HG03342 (cell line): ENCODE results near the gene EPGN.

Source experiments
- ATAC-seq: cut with Tn5 transposase; IDR thresholded peaks from one replicate; pipeline ENCODE4 v1.9.1; 2021; ENCODE audit warnings: mild to moderate bottlenecking, moderate library complexity; ENCODE audit not compliant: unreplicated experiment

Gene EPGN

GRCh38 chr4:74308215-74308614 lies at the start of gene EPGN:
Gene EPGN, plus strand, starts transcription at chr4:74308470. Its CDS starts 64 bp downstream, at chr4:74308534.
- ATAC-seq: no peak

DNA sequence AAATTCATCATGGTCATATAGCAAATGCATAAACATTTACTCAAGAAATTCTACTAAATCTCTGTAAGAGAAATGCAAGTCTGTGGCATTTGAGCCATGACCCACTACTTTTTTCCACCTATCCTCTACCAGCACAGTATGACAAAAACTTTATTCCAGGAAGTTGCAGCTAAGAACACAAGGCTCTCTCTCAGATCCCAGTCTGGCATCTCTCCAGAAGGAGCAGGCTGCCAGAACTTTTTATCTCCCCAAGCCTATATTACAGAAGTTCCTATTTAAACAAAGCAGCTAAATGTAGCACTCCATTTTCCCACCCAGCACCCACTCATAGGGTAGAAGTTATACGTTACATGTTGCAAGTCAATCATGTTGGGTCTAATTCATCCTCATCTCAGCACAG lies 49.3 kb upstream of the EPGN start:
- no peak for ATAC-seq

- ATAC-seq: no peak
These were observed 48.2 kb upstream of the EPGN start for GRCh38 chr4:74260036-74260435.

- ATAC-seq: no peak
These were observed 45.7 kb upstream of the EPGN start for GRCh38 chr4:74262522-74262921.

DNA sequence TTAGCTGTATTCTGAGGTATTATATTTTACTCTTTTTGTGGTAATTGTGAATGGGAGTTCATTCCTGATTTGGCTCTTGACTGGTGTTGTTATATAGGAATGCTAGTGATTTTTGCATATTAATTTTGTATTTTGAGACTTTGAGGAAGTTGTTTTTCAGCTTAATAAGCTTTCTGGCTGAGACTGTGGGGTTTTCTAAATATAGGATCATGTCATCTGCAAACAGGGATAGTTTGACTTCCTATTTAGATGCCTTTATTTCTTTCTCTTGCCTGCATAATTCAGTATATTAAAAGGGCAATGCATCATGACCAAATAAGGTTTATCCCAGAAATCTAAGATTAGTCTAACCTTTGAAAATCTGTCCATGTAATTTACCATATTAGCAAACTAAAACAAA lies 44.7 kb upstream of the EPGN start:
- ATAC-seq: no peak

DNA sequence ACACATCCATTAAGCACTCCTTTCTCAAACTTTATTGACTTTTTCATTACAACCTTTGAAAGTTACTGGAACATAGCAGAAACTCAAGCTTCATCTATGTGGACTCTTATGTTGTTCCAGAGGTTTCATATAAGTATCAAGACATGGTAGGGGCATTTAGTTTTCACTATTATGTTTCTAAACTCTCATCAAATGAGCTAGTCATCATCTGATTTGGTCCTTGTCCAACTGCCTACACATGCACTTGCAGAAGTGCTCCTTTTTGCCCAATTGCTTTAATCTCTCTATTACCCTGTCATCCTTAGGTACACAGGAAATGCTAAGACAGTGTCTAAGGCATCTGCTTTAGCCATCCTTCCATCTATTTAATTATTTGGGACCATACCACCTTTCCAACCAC lies 42.2 kb upstream of the EPGN start:
- ATAC-seq: no peak

- ATAC-seq: no peak
These were observed 40.2 kb upstream of the EPGN start for GRCh38 chr4:74267998-74268606.

DNA sequence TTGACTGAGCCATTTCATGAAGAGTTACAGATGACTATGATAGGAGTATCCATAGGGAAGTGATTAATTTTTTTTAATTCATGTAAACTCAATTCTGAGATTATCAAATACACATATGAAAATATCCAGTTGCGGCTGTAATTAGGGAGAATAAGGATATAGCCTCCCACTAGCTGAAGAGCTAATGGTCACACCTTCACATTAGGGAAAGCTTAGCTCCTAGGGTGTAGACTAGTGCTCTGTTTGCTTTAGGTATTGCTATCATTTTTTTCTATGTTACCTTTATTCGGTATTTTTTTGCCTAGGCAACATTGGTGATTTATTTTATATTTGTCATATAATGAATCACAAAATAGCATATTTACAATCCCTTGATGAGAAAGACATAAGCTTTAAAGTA lies 39.6 kb upstream of the EPGN start:
- no peak for ATAC-seq

DNA sequence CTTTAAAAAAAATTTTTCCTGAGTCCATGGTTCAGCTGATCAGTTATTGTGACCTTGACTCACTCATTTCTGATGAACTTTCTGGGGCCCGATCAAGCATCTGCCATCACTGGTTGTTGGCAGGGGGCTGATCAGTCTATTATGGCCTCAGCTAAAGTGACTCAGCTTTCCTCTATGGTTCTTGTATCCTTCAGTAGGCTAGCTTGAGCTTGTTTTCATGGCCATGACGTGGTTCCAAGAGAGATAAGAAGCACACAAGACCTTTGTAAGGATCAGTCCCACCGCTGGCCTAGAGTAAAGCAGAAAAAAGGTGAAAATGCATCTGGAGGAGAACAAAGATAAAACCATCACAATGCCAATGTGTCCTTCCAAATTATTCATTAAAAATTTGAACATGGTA lies 29.8 kb upstream of the EPGN start:
- no peak for ATAC-seq

DNA sequence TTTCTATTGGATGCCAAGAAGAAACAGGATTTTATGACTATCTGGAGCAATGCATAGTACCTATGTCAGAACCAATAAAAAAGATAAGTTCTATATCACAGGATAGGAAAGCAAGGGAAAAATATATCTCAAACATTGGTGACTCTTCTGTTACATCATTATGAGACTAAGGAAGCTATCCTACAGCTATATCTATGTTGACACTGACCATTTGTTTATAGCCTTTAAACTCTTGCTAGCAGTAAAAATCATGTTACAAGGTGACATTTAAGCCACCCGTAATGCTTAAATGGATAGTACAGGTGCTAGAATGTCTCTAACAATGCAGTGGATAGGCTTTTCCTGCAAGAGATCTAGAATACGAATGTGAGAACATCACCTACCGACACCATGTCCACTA lies 28.6 kb upstream of the EPGN start:
- ATAC-seq: no peak

- no peak for ATAC-seq
These were observed 25.3 kb upstream of the EPGN start for GRCh38 chr4:74282926-74283325.

GRCh38 chr4:74283614-74284013 lies 24.7 kb upstream of the EPGN start:
- no peak for ATAC-seq

DNA sequence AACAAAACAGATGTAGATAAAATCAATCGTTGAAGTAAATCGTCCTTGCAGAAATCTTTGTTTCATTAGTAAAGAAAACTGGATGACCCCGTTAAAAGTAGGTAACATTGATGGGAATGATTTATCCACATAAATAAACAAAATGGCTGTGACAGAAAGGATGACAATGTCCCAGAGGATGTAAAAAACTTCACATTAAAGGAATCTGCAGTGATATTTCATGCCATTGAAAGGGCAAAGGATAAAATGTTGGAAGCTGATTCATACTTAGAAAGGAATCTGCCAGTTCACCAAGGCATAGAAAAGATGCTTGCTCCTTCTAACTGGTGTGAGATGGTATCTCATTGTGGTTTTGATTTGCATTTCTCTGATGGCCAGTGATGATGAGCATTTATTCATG lies 24.2 kb upstream of the EPGN start:
- ATAC-seq: no peak

DNA sequence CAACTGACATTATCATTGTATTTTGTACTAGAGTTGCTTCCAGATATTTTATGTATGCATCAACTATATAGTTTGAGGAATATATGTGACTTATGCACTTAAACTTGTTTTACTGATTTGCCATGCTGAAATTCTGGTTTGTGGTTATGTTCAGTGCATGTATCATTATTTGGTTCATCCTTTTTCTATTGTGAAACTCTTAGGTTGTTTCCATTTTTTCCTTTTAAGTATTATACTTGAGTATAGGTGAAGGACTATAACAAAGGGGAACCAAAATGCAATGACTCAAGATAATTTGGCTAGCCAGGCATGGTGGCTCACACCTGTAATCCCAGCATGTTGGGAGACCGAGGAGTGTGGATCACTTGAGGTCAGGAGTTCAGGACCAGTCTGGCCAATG lies 21.1 kb upstream of the EPGN start:
- no peak for ATAC-seq

DNA sequence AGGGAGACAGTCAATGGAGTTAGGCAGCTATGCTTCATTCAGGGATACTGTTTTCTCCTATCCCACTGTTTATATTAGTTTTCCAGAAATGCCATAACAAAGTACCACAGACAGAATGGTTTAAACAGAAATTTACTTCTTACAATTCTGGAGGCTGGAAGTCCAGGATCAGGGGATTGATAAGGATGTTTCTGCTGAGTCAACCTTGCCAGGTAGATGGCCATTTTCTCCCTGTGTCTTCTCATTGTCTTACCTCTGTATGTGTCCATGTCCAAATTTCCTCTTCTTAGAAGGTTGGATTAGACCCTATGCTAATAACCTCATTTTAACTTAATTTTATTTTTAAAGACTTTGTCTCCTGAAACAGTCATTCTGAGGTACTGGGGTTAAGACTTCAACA lies 20.5 kb upstream of the EPGN start:
- no peak for ATAC-seq

DNA sequence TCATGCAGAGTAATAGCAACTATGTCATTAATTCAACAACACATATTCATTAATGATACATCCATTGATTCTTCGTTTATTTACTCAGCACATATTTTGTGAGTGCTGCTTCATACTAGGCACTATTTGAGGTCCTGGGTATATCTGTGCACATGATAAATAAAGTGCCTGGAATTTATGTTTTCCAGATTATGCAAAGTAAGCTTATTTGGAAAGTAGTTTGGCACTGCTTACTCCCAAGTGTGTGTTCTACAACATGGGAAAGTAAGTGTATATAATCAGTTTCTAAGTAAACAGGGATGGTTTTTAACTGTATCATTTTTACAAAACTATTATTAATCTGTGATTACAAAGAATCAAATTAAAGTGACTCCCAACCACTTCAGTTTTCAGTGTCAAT lies 16.8 kb upstream of the EPGN start:
- no peak for ATAC-seq

- ATAC-seq: no peak
These were observed 16.0 kb upstream of the EPGN start for GRCh38 chr4:74292111-74292870.

- ATAC-seq: no peak
These were observed 14.7 kb upstream of the EPGN start for GRCh38 chr4:74293558-74293957.

DNA sequence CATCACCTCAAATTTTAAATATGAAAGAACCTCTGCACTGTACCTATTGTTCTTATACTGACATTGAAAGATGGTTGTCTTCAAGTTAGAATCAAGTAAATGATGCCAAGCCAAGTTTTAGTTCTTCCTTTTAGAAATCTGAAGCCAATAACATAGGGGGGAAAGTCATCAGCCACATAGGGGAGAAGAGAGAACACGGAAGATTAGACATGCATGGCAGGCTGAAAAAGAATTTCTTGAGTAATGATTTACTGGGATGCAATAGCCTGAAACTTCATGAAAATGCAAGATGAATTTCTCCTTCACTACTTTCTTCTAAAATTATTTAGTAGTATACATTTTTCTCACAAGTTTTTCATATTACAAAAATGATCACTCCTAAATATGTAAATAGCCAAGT lies 13.6 kb upstream of the EPGN start:
- no peak for ATAC-seq

DNA sequence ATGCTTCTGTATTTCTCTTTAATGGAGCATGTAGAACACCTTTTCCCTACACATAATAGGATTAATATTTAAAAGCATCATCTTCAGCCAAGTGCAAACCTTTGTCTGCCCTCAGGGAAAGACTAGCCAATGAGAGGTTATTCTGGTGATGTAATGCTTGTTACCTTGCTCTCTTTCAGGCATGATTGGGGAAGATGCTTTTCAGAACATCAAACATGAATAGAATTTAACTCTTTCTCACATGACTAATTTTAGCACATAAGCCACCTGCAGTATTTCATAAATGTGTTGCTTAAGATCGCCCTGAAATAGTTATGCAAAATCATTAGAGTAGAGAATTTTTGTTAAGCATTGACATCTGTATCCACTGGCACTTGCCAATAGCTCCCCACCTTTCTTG lies 10.7 kb upstream of the EPGN start:
- ATAC-seq: no peak

DNA sequence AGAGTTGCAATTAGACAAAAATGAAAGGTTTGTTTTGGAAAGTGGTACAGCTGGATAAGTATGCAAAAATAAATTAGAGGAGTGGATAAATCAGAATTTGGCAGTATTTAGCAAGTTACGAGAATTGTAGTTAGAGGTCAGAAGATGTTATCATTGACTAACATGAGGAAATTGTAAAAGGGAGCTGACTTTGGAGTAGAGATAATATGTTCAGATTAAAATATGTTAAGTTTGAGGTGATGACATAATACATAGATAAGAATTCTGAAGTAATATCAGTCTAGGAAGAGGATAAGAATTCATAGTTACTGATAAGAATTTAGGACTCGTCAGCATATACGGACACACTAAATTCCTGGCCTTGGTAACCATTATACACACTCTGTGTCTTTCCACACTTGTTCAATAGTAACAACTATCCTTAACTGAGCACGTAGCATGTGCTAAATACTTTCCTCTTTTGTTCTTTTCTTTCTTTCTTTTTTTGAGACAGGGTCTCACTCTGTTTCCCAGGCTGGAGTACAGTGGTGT lies 4.1 kb upstream of the EPGN start:
- no peak for ATAC-seq

DNA sequence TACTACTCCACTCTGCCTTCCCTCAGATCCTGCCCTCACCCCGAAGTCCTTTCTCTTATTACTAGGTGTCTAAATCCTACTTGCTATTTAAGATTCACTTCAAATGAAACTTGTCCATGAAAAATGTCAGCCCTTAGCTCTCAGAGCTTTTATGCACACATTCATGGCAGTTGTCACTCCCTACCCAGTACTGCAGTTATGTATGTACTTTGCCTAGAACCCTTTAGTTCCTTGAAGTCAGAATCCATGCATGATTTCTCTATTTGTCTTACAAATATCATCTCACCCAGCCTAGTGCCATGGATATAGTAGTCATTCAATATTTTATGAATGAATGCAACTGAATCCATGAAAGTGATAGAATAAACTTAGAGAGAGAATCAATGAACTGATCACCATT lies 3.3 kb upstream of the EPGN start:
- ATAC-seq: no peak

DNA sequence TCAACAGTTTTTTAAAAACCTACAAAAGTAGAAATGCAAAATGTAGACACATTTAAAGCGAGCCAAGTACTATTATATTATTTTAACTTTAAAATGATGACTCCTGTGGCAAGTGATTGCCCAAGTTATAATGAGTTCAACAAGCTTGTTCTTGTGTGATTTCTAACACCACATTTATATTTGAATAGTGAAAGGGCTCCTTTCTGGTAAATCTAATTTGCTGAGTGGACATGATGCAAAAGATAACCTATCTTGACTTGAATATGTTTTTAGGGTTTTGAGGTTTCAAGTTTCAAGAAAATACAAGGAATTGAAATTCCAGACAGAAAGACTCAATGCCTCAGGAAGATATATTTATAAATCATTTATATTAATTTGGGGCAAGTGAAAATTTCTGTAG lies 1.1 kb upstream of the EPGN start:
- no peak for ATAC-seq
